Measurements from ENCODE around the gene NDUFAF3. TPM values are rescaled to one million over a fixed set of nuclear protein-coding genes. Genes with fewer than 3 reads are reported as not detected.

Gene NDUFAF3, protein sequence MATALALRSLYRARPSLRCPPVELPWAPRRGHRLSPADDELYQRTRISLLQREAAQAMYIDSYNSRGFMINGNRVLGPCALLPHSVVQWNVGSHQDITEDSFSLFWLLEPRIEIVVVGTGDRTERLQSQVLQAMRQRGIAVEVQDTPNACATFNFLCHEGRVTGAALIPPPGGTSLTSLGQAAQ
- total RNA-seq (2014; rRNA removed; shearing (Covaris generic)), result 174 and 216 TPM in 2 replicates
- 182 and 216 TPM in 2 replicates for polyA plus RNA-seq (2015; cell fraction: cytosol; rRNA removed)
- 43.1 and 44.7 TPM in 2 replicates for polyA plus RNA-seq (2015; cell fraction: nucleus; rRNA removed)

DNA sequence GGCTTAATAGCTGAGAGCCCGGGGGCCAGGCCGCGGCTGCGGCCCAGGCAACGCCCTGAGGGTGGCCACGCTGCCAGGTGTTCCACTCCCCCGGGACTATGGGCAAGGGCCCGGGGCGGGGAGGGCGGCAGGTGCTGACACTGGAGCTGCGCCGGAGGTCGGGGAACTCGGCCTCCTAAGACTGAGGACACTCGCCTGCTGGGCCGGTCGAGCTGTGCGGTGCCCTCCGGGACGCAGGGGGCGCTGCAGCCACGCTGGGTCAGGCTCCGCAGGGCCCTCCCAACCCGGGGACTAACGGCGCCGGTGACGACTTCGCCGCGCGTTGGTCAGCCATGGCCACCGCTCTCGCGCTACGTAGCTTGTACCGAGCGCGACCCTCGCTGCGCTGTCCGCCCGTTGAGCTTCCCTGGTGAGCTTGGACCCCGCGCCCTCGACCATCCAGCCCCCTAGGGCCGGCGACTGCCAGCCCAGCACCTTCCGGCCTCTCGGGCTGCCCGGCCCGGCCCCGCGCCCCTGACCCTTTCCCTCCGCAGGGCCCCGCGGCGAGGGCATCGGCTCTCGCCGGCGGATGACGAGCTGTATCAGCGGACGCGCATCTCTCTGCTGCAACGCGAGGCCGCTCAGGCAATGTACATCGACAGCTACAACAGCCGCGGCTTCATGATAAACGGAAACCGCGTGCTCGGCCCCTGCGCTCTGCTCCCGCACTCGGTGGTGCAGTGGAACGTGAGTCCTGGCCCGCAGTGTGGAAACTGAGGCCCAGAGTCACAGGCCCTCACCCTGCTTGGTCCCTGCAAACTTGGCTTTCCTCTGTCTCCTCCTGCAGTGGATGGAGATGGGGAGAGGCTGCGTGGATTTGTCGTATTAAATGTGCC is at the start of gene NDUFAF3:
TSS of gene NDUFAF3 (plus strand) at position 309 of the 875 bp plus-strand sequence. CDS start at position 333, 24 bp downstream.
- peak; percentile 90 for DNase-seq (ENCODE audit: low read depth, low spot score)
- in situ Hi-C loops (cut with HindIII; ENCODE audit: low pct_unique_long_range_greater_than_20kb, low sequenced_read_pairs), result no loop called here

- in situ Hi-C loops (cut with HindIII; ENCODE audit: low pct_unique_long_range_greater_than_20kb, low sequenced_read_pairs), result no loop called here
- no peak for DNase-seq (ENCODE audit: low read depth, low spot score)
These were observed 47.7 kb upstream of the NDUFAF3 start for GRCh38 chr3:48974076-48974864.

- no peak for DNase-seq (ENCODE audit: low read depth, low spot score)
- in situ Hi-C loops (cut with HindIII; ENCODE audit: low pct_unique_long_range_greater_than_20kb, low sequenced_read_pairs), result no loop called here
These were observed 42.5 kb upstream of the NDUFAF3 start for GRCh38 chr3:48979451-48979850.

DNA sequence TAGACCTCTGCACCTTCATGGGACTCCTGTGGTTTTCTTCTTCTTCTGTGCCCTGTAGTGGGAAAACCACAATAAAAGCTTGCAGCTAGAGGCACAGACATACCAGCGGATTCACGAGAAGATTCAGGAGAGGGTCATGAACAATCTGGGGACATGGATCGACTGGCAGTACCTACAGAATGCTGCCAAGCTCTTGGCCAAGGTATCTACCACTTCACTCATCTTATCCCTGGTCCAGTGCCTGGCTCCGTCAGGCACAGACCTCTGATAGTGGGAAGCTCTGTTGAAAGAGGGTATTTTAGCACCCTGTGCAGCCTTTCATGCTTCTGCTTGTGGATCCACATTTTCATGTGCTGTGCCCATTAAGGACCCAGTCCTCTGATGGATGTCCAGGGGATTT is 41.6 kb upstream of the NDUFAF3 start:
- in situ Hi-C loops (cut with HindIII; ENCODE audit: low pct_unique_long_range_greater_than_20kb, low sequenced_read_pairs), result no loop called here
- no peak for DNase-seq (ENCODE audit: low read depth, low spot score)

- in situ Hi-C loops (cut with HindIII; ENCODE audit: low pct_unique_long_range_greater_than_20kb, low sequenced_read_pairs), result no loop called here
These were observed 39.9 kb upstream of the NDUFAF3 start for GRCh38 chr3:48982016-48982415.

DNA sequence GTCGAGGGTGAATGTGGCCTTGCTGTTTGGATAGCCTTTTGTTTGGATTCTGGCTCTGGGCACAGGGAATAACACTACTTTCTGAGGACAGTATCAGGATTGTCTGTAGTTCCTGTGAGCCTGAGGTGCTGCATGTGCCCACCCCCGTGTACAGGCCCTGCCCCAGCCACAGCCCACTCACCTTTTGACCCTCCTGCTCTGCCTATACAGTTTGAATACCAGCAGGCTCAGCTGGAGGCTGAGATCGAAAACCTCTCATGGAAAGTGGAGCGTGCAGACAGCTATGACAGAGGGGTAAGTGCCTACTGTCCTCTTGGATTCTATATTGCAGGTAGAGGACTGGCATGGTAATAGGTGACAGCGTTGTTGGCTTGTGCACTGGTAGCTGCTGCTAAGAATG is 39.2 kb upstream of the NDUFAF3 start:
- DNase-seq (ENCODE audit: low read depth, low spot score), result no peak
- in situ Hi-C loops (cut with HindIII; ENCODE audit: low pct_unique_long_range_greater_than_20kb, low sequenced_read_pairs), result no loop called here

More at GRCh38 chr3:48982016-48982415, 39.9 kb upstream of the NDUFAF3 start:
- DNase-seq (ENCODE audit: low read depth, low spot score), result no peak

DNA sequence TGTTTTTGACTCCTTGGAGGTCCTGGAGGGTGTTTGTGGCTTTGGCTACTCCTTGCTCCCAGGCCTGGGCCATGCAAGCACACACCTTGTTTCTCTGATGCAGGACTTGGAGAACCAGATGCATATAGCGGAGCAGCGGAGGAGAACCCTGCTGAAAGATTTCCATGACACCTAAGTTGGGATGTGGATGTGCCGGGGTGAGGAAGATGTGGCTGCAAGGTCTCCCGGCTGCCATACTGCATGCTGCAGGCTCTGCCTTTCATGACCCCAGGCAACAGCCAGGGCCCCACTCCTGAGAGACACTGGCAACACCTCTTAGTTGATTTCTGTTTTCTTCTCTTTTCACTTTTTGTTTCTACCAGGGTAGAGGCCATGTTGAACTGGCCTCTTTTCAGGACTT is 38.8 kb upstream of the NDUFAF3 start:
- no peak for DNase-seq (ENCODE audit: low read depth, low spot score)
- in situ Hi-C loops (cut with HindIII; ENCODE audit: low pct_unique_long_range_greater_than_20kb, low sequenced_read_pairs), result no loop called here

- in situ Hi-C loops (cut with HindIII; ENCODE audit: low pct_unique_long_range_greater_than_20kb, low sequenced_read_pairs), result no loop called here
- peak; percentile 12 for DNase-seq (ENCODE audit: low read depth, low spot score)
These were observed 37.3 kb upstream of the NDUFAF3 start for GRCh38 chr3:48984663-48985062.

DNA sequence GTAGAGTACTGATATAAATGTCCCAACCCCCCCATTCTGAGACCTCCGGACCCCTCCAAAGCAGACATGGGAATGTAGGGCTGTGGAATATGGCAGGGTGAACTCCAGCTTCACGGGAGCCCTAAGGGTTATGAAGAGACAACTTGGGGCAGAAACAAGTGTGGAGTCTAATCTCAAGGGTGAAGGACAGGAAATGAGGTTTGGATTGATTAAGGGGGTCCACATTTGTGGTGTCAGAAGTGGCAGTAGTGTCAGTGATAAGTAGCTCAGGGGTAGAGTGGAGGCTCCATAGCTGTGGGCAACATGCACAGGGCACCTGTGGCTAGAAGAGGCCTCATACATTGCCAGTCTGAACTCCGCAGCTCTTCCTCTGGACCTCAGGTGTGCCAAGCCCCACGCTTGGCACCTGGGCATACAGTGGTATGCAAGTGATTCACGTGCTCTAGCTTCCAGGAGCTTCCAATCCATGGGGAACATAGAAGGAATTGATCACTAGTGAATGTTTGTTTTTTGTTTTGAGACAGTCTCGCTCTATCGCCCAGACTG is 36.0 kb upstream of the NDUFAF3 start:
- in situ Hi-C loops (cut with HindIII; ENCODE audit: low pct_unique_long_range_greater_than_20kb, low sequenced_read_pairs), result no loop called here
- DNase-seq (ENCODE audit: low read depth, low spot score), result no peak

DNA sequence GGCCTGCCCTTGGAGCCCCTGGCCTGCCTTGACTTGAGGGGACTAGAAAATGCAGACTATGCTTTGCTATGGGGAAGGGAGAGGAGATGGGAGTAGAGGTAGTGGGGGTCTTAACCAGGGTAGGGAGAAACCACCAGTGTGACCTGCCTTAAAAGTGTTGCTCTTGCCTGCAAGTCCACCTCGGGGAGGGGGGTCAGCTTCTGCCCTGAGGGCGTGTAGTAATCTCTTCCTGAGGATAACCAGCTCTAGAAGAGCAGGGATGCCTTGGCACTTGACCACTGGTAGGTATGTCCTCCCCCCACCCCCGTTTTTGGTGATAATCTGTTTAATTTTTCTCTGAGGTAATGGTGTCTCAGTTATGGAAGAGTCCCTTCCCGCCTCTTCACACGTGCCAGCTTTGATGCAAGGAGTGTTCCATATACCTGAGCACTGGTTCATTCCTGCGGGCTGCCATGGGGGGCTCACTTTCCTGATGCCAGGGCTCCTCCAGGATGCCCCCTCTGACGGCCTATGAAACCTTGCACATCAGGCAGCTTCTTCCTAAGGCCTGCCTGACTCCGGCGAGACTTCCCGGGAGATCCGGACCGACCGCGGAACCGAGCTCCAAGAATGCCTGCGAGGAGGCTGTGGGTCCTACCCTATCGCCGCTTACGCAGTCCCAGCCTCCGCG is 32.7 kb upstream of the NDUFAF3 start:
- in situ Hi-C loops (cut with HindIII; ENCODE audit: low pct_unique_long_range_greater_than_20kb, low sequenced_read_pairs), result no loop called here

DNA sequence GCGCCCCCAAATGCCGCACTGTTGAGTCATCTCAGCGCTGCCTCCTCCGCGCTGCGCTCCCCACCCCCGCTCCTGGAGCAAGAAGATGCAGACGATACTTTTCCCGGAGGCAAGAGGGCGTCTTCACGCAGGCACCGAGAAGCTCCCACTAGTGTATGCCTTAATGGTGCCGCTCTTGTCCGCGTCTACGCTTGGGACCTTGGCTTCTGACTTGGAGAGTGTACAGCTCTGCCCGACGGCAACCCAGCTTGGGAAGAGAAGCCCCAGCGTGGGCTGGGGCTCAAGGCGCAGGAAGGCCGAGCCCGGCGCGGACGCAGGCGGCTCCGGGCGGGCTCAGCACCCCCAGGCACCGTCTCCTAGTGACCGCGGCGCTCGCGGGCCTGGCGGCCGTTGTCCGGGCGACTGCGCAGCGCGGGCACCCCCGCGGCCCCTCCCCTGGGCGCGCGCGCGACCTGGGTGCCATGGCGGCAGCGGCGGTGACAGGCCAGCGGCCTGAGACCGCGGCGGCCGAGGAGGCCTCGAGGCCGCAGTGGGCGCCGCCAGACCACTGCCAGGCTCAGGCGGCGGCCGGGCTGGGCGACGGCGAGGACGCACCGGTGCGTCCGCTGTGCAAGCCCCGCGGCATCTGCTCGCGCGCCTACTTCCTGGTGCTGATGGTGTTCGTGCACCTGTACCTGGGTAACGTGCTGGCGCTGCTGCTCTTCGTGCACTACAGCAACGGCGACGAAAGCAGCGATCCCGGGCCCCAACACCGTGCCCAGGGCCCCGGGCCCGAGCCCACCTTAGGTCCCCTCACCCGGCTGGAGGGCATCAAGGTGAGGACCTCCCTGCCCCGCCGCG is 31.9 kb upstream of the NDUFAF3 start, which contains the start of gene P4HTM:
TSS of gene P4HTM (plus strand) at position 446 of the 840 bp plus-strand sequence. CDS start at position 462, 16 bp downstream.
- DNase-seq (ENCODE audit: low read depth, low spot score), result no peak
- in situ Hi-C loops (cut with HindIII; ENCODE audit: low pct_unique_long_range_greater_than_20kb, low sequenced_read_pairs), result no loop called here

More for the DNA sequence above, 32.7 kb upstream of the NDUFAF3 start:
- no peak for DNase-seq (ENCODE audit: low read depth, low spot score)

DNA sequence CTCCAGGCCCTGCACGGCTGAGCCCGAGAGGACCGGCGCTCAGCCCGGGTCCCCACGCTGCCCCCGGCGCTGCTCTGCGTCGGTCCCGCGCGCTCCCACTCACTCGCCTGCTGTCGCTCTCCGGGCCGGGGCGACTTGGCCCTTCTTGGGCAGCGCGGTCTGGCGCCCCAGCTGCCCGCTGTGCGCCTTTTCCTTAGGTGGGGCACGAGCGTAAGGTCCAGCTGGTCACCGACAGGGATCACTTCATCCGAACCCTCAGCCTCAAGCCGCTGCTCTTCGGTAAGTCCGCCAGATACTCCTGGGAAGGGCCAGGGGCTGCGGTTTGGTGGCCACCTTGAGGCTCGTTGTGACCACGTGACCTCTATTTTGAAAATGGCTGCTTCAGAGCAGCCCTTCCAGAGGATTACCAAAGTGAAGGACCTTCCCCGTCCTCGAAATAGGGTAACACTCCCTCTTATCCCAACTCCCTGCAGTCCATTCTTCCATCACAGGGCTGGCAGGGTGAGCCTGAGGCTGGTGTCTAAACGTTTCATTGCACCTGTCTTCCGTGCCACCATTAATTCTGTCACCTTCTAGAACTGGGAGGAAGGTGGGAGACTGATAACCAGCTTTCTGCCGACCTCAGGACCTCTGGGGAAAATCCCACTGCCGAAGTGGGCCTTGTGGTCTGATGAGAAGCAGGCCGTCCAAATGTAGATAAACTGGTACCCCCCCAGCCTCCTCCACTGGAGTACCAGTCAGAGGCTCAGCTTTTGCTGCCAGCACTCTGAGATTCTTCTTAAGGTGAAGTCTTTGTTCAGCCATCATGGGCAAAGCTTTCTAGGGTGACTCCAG is 31.1 kb upstream of the NDUFAF3 start:
- in situ Hi-C loops (cut with HindIII; ENCODE audit: low pct_unique_long_range_greater_than_20kb, low sequenced_read_pairs), result no loop called here
- DNase-seq (ENCODE audit: low read depth, low spot score), result no peak

DNA sequence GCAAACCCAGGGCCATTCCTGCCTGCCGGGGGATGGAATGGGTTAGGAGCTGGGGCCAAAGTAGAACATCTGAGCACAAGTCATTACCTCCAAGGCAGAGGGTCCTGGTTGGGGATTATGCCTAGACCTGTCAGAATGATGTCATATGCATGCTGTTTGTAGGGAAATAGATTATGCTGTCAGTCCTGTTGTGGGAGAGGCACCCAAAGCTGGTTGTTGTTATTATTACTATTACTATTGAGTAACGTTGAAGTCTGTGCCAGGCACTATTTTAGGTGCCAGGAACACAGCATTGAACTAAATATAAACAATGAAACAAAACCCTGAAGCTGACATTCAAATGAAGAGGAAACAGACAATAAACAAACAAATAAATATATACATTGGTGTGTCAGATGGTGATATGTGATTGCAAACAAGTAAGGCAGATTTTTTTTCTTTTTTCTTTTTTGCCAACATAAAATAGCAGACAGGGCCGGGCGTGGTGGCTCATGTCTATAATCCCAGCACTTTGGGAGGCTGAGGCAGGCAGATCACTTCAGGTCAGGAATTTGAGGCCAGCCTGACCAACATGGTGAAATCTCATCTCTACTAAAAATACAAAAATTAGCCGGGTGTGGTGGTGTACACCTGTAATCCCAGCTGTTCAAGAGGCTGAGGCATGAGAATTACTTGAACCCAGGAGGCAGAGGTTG is 29.9 kb upstream of the NDUFAF3 start:
- in situ Hi-C loops (cut with HindIII; ENCODE audit: low pct_unique_long_range_greater_than_20kb, low sequenced_read_pairs), result no loop called here

GRCh38 chr3:48993834-48994233 is 28.1 kb upstream of the NDUFAF3 start:
- no peak for DNase-seq (ENCODE audit: low read depth, low spot score)
- in situ Hi-C loops (cut with HindIII; ENCODE audit: low pct_unique_long_range_greater_than_20kb, low sequenced_read_pairs), result no loop called here

More for the DNA sequence above, 29.9 kb upstream of the NDUFAF3 start:
- DNase-seq (ENCODE audit: low read depth, low spot score), result no peak

GRCh38 chr3:48996640-48997039 is 25.3 kb upstream of the NDUFAF3 start:
- in situ Hi-C loops (cut with HindIII; ENCODE audit: low pct_unique_long_range_greater_than_20kb, low sequenced_read_pairs), result no loop called here
- DNase-seq (ENCODE audit: low read depth, low spot score), result no peak

Measured in SK-MEL-5 (cell line).